Measurements from ENCODE around the gene TMEM41A.

The TMEM41A gene

GRCh38 chr3:185521349-185522138, 22.7 kb upstream of the TMEM41A start:
- Histone ChIP-seq H3K27me3 (ENCODE audit: control insufficient read depth, insufficient read depth, low read length, poor library complexity, severe bottlenecking) (peaks cover 7% of the 10 kb centered on the region), H3K4me1 (ENCODE audit: control insufficient read depth, insufficient read depth, low read length) (no peaks in the 10 kb centered on the region), H3K36me3 (ENCODE audit: control insufficient read depth, insufficient read depth, low read length) (no peaks in the 10 kb centered on the region), H3K27ac (ENCODE audit: insufficient read depth, low read depth, low read length, poor library complexity, severe bottlenecking) (no peak overlapping the region), H3K9me3 (ENCODE audit: control insufficient read depth, low read length) (no peaks in the 10 kb centered on the region), H3K4me3 (ENCODE audit: insufficient read depth, low read depth, low read length) (no peak overlapping the region)
- 90% methylated on average over 7 of the region's 7 CpGs for WGBS, 2 experiments

- no peaks in the 10 kb centered on the region for H3K4me1 ChIP-seq (ENCODE audit: control insufficient read depth, insufficient read depth, low read length)
Measured at GRCh38 chr3:185519021-185519420, 20.2 kb upstream of the TMEM41A start.

DNA sequence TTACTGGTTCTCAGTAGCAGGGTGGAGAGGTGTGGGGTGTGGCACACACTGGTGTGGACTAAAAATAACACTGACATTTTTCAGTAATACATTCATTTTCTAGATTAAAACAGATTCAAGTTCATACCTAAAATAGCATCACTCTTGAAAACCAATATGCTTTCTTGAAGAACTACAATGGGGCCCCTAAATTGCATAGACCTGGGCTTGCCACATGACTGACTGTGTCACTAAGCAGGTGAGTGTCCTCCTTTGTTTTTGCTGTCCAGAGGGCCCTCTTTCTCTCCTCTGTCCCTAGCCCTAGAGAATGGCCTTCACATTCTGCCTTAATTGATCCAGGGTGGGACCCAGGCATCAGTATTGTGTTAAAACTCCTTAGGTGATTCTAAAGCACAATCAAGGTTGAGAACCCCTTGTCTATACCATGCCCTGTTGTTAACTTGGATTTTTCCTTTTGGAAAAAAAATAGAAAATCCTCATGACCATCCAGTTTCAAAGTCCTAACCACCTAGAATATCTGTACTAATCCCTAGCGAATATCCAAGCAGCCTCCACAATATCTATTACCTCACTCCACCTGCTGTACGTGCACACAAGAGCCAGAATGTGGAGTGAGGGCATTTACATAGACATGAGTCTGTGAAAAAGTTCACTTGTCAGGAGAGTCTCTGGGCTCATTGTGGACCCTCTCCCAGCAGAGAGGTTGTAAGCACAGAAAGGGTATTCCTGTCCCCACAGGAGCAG, 18.7 kb upstream of the TMEM41A start:
- H3K27ac ChIP-seq (ENCODE audit: insufficient read depth, low read depth, low read length, poor library complexity, severe bottlenecking) = no peak overlapping the region
- 90 to 95% methylated on average over 2 of the region's 2 CpGs for WGBS, 2 experiments

More at GRCh38 chr3:185519021-185519420, 20.2 kb upstream of the TMEM41A start:
- no peaks in the 10 kb centered on the region for H3K36me3 ChIP-seq (ENCODE audit: control insufficient read depth, insufficient read depth, low read length)
- peaks cover 14% of the 10 kb centered on the region for H3K27me3 ChIP-seq (ENCODE audit: control insufficient read depth, insufficient read depth, low read length, poor library complexity, severe bottlenecking)
- no peaks in the 10 kb centered on the region for H3K9me3 ChIP-seq (ENCODE audit: control insufficient read depth, low read length)
- H3K27ac ChIP-seq (ENCODE audit: insufficient read depth, low read depth, low read length, poor library complexity, severe bottlenecking) = no peak overlapping the region
- H3K4me3 ChIP-seq (ENCODE audit: insufficient read depth, low read depth, low read length) = no peak overlapping the region
- WGBS, 2 experiments = 72 to 87% methylated on average over 3 of the region's 5 CpGs

DNA sequence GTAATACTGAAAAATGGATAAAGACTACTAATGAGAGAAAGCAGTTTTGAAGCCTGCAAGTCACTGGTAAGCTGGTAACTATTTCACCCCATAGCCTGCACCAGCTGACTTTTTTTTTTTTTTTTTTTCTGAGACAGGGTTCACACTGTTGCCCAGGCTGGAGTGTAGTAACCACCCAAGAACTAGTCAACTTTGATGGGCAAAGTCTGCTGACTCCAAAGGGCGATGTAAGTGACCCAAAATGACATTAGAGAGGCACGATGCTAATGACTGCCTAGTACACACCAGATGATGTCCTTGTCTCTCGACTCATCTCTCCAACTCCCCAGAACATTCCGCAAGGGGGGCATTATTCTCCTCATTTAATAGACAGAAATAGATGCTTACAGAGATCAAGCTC, 12.9 kb upstream of the TMEM41A start:
- WGBS, 2 experiments = 66 to 67% methylated on average over 4 of the region's 4 CpGs
- Histone ChIP-seq H3K27ac (ENCODE audit: insufficient read depth, low read depth, low read length, poor library complexity, severe bottlenecking) (no peak overlapping the region), H3K27me3 (ENCODE audit: control insufficient read depth, insufficient read depth, low read length, poor library complexity, severe bottlenecking) (peaks cover 8% of the 10 kb centered on the region), H3K9me3 (ENCODE audit: control insufficient read depth, low read length) (no peaks in the 10 kb centered on the region), H3K36me3 (ENCODE audit: control insufficient read depth, insufficient read depth, low read length) (no peaks in the 10 kb centered on the region), H3K4me3 (ENCODE audit: insufficient read depth, low read depth, low read length) (no peak overlapping the region), H3K4me1 (ENCODE audit: control insufficient read depth, insufficient read depth, low read length) (no peaks in the 10 kb centered on the region)

More for the DNA sequence above, 18.7 kb upstream of the TMEM41A start:
- Histone ChIP-seq H3K36me3 (ENCODE audit: control insufficient read depth, insufficient read depth, low read length) (no peaks in the 10 kb centered on the region), H3K4me1 (ENCODE audit: control insufficient read depth, insufficient read depth, low read length) (no peaks in the 10 kb centered on the region), H3K9me3 (ENCODE audit: control insufficient read depth, low read length) (no peaks in the 10 kb centered on the region), H3K27me3 (ENCODE audit: control insufficient read depth, insufficient read depth, low read length, poor library complexity, severe bottlenecking) (peaks cover 15% of the 10 kb centered on the region), H3K4me3 (ENCODE audit: insufficient read depth, low read depth, low read length) (no peak overlapping the region)

GRCh38 chr3:185508335-185508991, 9.6 kb upstream of the TMEM41A start:
- Histone ChIP-seq H3K4me3 (ENCODE audit: insufficient read depth, low read depth, low read length) (no peak overlapping the region), H3K9me3 (ENCODE audit: control insufficient read depth, low read length) (no peaks in the 10 kb centered on the region), H3K27ac (ENCODE audit: insufficient read depth, low read depth, low read length, poor library complexity, severe bottlenecking) (no peak overlapping the region), H3K36me3 (ENCODE audit: control insufficient read depth, insufficient read depth, low read length) (no peaks in the 10 kb centered on the region), H3K4me1 (ENCODE audit: control insufficient read depth, insufficient read depth, low read length) (no peaks in the 10 kb centered on the region), H3K27me3 (ENCODE audit: control insufficient read depth, insufficient read depth, low read length, poor library complexity, severe bottlenecking) (no peaks in the 10 kb centered on the region)
- WGBS, 2 experiments = 91 to 92% methylated on average over 18 to 19 of the region's 19 CpGs

DNA sequence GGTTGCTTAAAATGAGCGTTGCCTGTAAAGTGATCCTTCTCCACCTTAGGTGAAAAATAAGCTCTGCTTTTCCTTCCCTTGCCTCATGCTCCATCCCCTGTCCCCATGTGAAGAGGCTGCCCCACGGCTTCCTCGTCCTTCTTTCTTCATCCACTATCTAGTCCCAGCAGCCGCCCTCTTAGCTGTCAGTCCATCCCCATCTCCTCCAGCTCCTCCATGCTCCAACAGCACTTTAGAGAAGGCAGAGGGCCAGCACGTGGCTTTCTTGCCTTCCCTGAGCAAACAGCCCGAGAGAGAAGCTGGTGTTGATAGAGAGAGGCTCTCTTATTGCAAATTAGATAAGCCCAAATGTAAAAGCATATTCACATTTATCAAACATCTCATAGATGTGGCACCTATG, 9.0 kb upstream of the TMEM41A start:
- Histone ChIP-seq H3K27me3 (ENCODE audit: control insufficient read depth, insufficient read depth, low read length, poor library complexity, severe bottlenecking) (no peaks in the 10 kb centered on the region), H3K4me3 (ENCODE audit: insufficient read depth, low read depth, low read length) (no peak overlapping the region), H3K27ac (ENCODE audit: insufficient read depth, low read depth, low read length, poor library complexity, severe bottlenecking) (no peak overlapping the region), H3K4me1 (ENCODE audit: control insufficient read depth, insufficient read depth, low read length) (no peaks in the 10 kb centered on the region), H3K9me3 (ENCODE audit: control insufficient read depth, low read length) (no peaks in the 10 kb centered on the region), H3K36me3 (ENCODE audit: control insufficient read depth, insufficient read depth, low read length) (no peaks in the 10 kb centered on the region)
- WGBS, 2 experiments = 82 to 85% methylated on average over 4 to 6 of the region's 6 CpGs

- Histone ChIP-seq H3K9me3 (ENCODE audit: control insufficient read depth, low read length) (no peaks in the 10 kb centered on the region), H3K36me3 (ENCODE audit: control insufficient read depth, insufficient read depth, low read length) (no peaks in the 10 kb centered on the region), H3K4me1 (ENCODE audit: control insufficient read depth, insufficient read depth, low read length) (no peaks in the 10 kb centered on the region), H3K27me3 (ENCODE audit: control insufficient read depth, insufficient read depth, low read length, poor library complexity, severe bottlenecking) (peaks cover 17% of the 10 kb centered on the region), H3K27ac (ENCODE audit: insufficient read depth, low read depth, low read length, poor library complexity, severe bottlenecking) (no peak overlapping the region), H3K4me3 (ENCODE audit: insufficient read depth, low read depth, low read length) (no peak overlapping the region)
- 90 to 97% methylated on average over 3 of the region's 3 CpGs for WGBS, 2 experiments
Measured at GRCh38 chr3:185504636-185505035, 5.8 kb upstream of the TMEM41A start.

- 86 to 88% methylated on average over 1 of the region's 1 CpG for WGBS, 2 experiments
- Histone ChIP-seq H3K27ac (ENCODE audit: insufficient read depth, low read depth, low read length, poor library complexity, severe bottlenecking) (no peak overlapping the region), H3K4me3 (ENCODE audit: insufficient read depth, low read depth, low read length) (no peak overlapping the region), H3K36me3 (ENCODE audit: control insufficient read depth, insufficient read depth, low read length) (no peaks in the 10 kb centered on the region), H3K9me3 (ENCODE audit: control insufficient read depth, low read length) (no peaks in the 10 kb centered on the region), H3K4me1 (ENCODE audit: control insufficient read depth, insufficient read depth, low read length) (no peaks in the 10 kb centered on the region), H3K27me3 (ENCODE audit: control insufficient read depth, insufficient read depth, low read length, poor library complexity, severe bottlenecking) (peaks cover 20% of the 10 kb centered on the region)
Measured at GRCh38 chr3:185503521-185503920, 4.7 kb upstream of the TMEM41A start.

- WGBS, 2 experiments = 86 to 95% methylated on average over 3 of the region's 3 CpGs
- peaks cover 20% of the 10 kb centered on the region for H3K27me3 ChIP-seq (ENCODE audit: control insufficient read depth, insufficient read depth, low read length, poor library complexity, severe bottlenecking)
- H3K4me3 ChIP-seq (ENCODE audit: insufficient read depth, low read depth, low read length) = no peak overlapping the region
- H3K9me3 ChIP-seq (ENCODE audit: control insufficient read depth, low read length) = no peaks in the 10 kb centered on the region
- H3K36me3 ChIP-seq (ENCODE audit: control insufficient read depth, insufficient read depth, low read length) = no peaks in the 10 kb centered on the region
- H3K27ac ChIP-seq (ENCODE audit: insufficient read depth, low read depth, low read length, poor library complexity, severe bottlenecking) = no peak overlapping the region
- no peaks in the 10 kb centered on the region for H3K4me1 ChIP-seq (ENCODE audit: control insufficient read depth, insufficient read depth, low read length)
Measured at GRCh38 chr3:185502987-185503386, 4.2 kb upstream of the TMEM41A start.

GRCh38 chr3:185490241-185490640, 8.6 kb downstream of the TMEM41A start:
- H3K9me3 ChIP-seq (ENCODE audit: control insufficient read depth, low read length) = no peaks in the 10 kb centered on the region
- no peaks in the 10 kb centered on the region for H3K27me3 ChIP-seq (ENCODE audit: control insufficient read depth, insufficient read depth, low read length, poor library complexity, severe bottlenecking)
- no peak overlapping the region for H3K27ac ChIP-seq (ENCODE audit: insufficient read depth, low read depth, low read length, poor library complexity, severe bottlenecking)
- H3K36me3 ChIP-seq (ENCODE audit: control insufficient read depth, insufficient read depth, low read length) = peaks cover 7% of the 10 kb centered on the region
- no peaks in the 10 kb centered on the region for H3K4me1 ChIP-seq (ENCODE audit: control insufficient read depth, insufficient read depth, low read length)
- H3K4me3 ChIP-seq (ENCODE audit: insufficient read depth, low read depth, low read length) = no peak overlapping the region
- 96 to 98% methylated on average over 4 of the region's 4 CpGs for WGBS, 2 experiments

All from ectodermal cell (in vitro differentiated cells).